HepG2 (cell line): Measurements from ENCODE around the gene OR52E2.

Experiments
- HIVEP1 ChIP-seq: sonication (generic); formaldehyde crosslinking; IDR thresholded peaks from 2 replicates; pipeline ENCODE4 v1.4.0; 2020; ENCODE audit warnings: mild to moderate bottlenecking, missing genetic modification reagents
- RAD51 ChIP-seq: fragments of 450-650 bp; IDR thresholded peaks from 2 replicates; pipeline ENCODE4 v1.6.1; 2016; ENCODE audit warnings: borderline replicate concordance
- TBL1XR1 ChIP-seq: fragments of 150-350 bp; IDR thresholded peaks from 2 replicates; pipeline ENCODE4 v1.6.1; 2014; ENCODE audit warnings: borderline replicate concordance, low read length; ENCODE audit not compliant: partially characterized antibody
- TF ChIP-seq, protein P1 (sequence below): sonication (generic); formaldehyde crosslinking; IDR thresholded peaks from 2 replicates; pipeline ENCODE4 v1.5.1; 2020; ENCODE audit warnings: mild to moderate bottlenecking, missing genetic modification reagents, borderline replicate concordance

- no peak for TF ChIP-seq TBL1XR1
- TF ChIP-seq RAD51, result no peak
- TF ChIP-seq, protein P1, sequence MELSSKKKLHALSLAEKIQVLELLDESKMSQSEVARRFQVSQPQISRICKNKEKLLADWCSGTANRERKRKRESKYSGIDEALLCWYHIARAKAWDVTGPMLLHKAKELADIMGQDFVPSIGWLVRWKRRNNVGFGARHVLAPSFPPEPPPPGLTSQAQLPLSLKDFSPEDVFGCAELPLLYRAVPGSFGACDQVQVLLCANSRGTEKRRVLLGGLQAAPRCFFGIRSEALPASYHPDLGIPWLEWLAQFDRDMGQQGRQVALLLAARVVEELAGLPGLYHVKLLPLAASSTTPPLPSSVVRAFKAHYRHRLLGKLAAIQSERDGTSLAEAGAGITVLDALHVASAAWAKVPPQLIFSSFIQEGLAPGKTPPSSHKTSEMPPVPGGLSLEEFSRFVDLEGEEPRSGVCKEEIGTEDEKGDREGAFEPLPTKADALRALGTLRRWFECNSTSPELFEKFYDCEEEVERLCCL (CRISPR knock-in tag), result no peak
- TF ChIP-seq HIVEP1 (CRISPR knock-in tag), result no peak
Observed at GRCh38 chr11:5090668-5091067, 31.2 kb upstream of the OR52E2 start.
